GM18951 (cell line): Measurements from ENCODE around the gene PIGB.
"Not testable (repeated sequence)": the region's sequence is repeated elsewhere in the genome, so short reads cannot be mapped to it uniquely, and the experiment has no call there.

ENCODE experiments used
- POLR2A ChIP-seq: IDR thresholded peaks from 4 replicates; pipeline ENCODE4 v1.6.1; 2011; ENCODE audit warnings: mild to moderate bottlenecking; ENCODE audit not compliant: insufficient read length, insufficient read depth; ENCODE audit errors: extremely low read depth
- in situ Hi-C: fragments of 300-500 bp; cut with MboI; formaldehyde crosslinking; loops from one replicate; pipeline ENCODE4 v1.12.0; 2022; ENCODE audit warnings: low sequenced_read_pairs, mixed read lengths, inconsistent platforms; ENCODE audit not compliant: unreplicated experiment

The PIGB gene

GRCh38 chr15:55288006-55288717 is 30.9 kb upstream of the PIGB start:
- no peak for TF ChIP-seq POLR2A
- in situ Hi-C loops, result no loop called here

- TF ChIP-seq POLR2A, result no peak
- in situ Hi-C loops, result no loop called here
Measured at GRCh38 chr15:55289011-55289745, 29.8 kb upstream of the PIGB start.

DNA sequence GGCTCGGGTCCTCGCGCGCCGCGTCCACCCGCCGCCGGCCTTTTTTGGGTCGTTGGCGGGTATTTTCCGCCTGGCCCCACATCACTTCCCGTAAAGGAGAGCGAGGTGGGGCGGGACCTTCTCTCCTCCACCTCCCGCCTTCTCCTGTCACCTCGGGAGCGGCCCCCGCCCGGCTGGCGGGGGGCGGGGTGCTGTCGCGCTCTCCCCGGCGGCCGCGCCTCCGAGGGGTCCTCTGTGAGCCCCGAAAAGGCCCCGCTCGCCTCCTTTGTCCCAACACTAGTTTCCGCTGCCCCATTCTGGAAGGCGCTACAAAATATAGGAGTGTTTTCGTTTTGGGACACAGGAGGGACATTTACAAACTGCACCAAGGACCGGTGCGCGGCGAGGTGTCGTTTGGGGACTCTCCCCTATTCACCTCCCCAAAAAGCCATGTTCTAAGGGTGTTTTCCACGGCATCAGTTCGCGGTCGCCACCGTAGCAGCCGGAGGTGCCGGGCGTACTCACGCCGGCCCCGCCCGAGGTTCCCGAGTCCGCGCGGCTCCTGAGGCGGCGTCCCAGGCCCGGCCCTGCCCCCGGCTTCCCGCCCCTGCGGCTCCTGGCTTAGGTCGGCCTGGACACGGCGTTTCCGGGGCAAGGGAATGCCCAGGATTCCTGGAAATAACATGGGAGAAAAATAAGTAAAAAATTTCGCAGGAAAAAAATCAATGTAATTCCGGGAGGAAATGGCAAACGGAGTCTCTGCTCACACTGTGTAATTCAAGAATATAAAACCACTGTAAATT is 29.1 kb upstream of the PIGB start, which contains the start of gene RAB27A:
Gene RAB27A (minus strand): TSS at position 68 of the 782 bp plus-strand sequence. CDS start 54,879 bp downstream, outside the sequence.
- peak; percentile 43 for TF ChIP-seq POLR2A
- in situ Hi-C loops, result loop anchor here (5.0 kb wide), 1 partner anchor 73 kb away; no protein-coding TSS in a partner anchor

- in situ Hi-C loops, result loop anchor here (5.0 kb wide), 1 partner anchor 73 kb away; no protein-coding TSS in a partner anchor
- TF ChIP-seq POLR2A, result no peak
Measured at GRCh38 chr15:55290528-55291057, 28.4 kb upstream of the PIGB start.

DNA sequence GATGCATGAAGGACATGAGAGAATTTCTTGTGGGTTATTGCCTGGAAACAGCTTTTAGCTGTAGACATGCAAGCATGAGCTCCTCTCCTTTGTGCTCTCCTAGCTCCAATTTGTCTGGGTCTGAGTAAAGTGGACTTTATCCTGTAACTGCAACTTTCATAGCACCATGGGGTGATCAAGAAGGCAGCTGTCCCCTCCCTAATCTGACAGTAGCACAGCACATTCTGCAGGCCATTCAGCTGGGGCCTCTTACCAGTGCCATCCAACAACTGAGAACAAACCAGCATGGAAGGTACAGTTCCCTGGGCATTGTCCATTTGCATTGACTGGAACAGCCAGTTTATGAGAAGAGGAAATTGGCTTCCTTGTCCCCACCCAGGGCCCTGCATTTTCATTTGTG is 21.7 kb upstream of the PIGB start:
- in situ Hi-C loops, result no loop called here

DNA sequence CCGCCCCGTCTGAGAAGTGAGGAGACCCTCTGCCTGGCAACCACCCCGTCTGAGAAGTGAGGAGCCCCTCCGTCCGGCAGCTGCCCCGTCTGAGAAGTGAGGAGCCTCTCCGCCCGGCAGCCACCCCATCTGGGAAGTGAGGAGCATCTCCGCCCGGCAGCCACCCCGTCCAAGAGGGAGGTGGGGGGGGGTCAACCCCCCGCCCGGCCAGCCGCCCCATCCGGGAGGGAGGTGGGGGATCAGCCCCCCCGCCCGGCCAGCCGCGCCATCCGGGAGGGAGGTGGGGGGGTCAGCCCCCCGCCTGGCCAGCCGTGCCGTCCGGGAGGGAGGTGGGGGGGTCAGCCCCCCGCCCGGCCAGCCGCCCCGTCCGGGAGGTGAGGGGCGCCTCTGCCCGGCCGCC is 16.2 kb upstream of the PIGB start:
- in situ Hi-C loops, result not testable (repeated sequence)

More for the DNA sequence above, 21.7 kb upstream of the PIGB start:
- TF ChIP-seq POLR2A, result no peak

DNA sequence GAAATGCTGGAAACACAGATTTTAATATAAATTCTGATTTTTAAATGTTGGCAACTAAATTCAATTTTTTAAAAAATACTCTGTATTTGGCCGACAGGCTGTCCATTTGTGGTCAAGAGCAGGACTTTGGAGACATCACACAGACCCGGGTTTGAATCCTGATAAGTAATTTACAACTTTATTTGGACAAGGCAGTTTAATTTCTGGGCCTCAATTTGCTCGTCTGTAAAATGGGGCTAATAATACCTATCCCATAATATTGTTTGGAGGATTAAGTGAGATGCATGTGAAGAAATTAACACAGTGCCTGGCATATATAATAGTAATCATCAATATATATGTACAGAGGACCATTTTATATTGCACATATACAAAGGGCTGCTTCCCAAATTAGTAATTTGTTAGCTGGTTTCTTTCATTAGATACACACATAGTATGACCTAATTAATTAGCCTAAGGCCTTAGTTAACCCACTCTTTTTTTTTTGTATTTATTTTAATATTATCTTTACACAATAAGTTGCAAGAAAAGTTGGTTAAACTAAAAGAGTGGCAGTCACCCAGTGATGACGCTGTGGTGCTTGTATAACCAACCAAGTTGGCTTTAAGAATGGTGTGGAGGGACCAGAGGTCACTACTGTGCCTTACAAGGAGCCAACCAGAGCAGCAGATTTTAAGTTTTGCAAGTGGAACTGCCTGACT is 665 bp downstream of the PIGB start:
- no peak for TF ChIP-seq POLR2A

DNA sequence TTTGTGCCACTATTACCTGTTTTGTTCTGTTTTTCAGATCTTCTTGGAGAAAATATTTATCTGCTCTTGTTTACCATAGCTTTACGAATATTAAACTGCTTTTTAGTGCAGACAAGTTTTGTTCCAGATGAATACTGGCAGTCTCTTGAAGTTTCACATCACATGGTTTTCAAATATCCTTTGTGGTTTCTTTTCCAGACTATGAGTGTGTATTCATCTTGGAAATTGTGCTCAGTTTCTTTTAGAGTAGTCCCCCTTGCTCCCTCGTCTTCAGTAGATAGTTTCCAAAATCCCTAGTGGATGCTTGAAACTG is 1.2 kb downstream of the PIGB start:
- in situ Hi-C loops, result no loop called here
- TF ChIP-seq POLR2A, result no peak

More for the DNA sequence above, 665 bp downstream of the PIGB start:
- in situ Hi-C loops, result loop anchor here (10.0 kb wide), 1 partner anchor 115 kb away; no protein-coding TSS in a partner anchor

DNA sequence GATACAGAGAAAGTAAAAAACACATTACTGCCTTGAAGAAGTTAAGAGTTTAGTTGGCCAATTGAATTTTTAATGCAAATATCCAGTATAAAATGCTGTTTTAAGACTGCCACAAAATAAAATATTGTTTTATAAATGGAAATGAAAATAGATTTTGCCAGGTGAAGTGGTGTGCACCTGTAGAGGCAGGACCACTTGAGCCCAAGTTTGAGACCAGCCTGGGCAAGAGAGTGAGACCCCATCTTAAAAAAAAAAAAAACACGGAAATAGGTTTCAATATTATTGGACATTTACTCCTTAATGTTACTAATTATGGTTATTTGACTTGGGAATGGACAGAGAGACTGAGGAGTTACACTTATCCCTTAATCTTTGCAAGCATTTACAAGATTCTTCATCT is 1.9 kb downstream of the PIGB start:
- in situ Hi-C loops, result no loop called here
- TF ChIP-seq POLR2A, result no peak

- no peak for TF ChIP-seq POLR2A
- in situ Hi-C loops, result no loop called here
Measured at GRCh38 chr15:55322467-55322866, 3.4 kb downstream of the PIGB start.

DNA sequence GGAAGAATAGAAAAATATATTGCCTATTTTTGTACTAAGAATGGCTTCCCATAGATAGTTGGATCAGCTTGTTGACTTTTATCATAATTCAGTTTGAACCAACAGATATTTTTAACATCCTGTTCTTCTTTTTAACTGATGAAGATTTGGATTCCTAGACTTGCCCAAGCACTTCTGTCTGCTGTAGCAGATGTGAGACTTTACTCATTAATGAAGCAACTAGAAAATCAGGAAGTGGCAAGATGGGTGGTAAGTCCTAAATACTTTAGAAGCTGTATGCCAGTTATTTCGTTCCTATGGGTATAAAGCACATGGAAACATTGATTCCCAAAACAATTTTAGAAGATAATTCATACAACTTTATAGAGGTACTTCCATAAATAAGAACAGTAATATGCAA is 8.4 kb downstream of the PIGB start:
- in situ Hi-C loops, result no loop called here
- TF ChIP-seq POLR2A, result no peak

DNA sequence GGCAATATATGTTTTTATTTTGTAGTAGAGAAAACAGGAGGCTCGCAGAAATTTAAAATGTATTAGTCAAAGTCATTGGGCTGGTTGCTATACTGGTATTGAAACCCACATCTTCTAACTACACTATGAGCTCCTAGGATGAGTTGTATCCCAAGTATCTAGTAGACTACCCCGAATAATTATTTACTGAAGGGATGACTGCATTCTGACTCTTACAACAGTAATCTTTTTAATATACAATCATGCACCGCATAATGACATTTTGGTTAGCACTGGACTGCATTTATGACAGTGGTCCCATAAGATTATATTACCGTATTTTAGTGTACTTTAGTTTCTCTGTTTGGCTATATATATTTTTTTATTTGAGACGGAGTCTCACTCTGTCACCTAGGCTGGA is 15.3 kb downstream of the PIGB start:
- TF ChIP-seq POLR2A, result no peak
- in situ Hi-C loops, result no loop called here

DNA sequence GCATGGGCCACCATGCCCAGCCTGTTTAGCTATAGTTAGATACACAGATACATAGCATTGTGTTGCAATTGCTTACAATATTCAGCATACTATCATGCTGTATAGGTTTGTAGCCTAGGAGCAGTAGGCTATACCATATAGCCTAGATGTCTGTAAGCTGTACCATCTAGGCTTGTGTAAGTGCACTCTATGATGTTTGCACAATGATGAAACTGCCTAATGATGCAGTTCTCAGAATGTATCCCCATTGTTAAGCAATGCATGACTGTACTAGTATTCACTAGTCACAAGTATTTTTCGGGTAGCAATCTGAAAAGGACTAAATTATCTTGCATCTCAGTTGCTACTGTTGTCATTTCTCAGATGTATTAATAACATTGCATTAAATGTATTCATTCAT is 16.0 kb downstream of the PIGB start:
- in situ Hi-C loops, result no loop called here

More for the DNA sequence above, 16.0 kb downstream of the PIGB start:
- no peak for TF ChIP-seq POLR2A
